IMR-90 (cell line): ENCODE results near the gene LAMA3. TPM values are rescaled to one million over a fixed set of nuclear protein-coding genes. Genes with fewer than 3 reads are reported as not detected.

Experiments
- ATAC-seq: fragments of 200-7000 bp; cut with Tn5 transposase; 2 replicates; pipeline ENCODE4 v1.9.1; 2020; ENCODE audit warnings: low read depth, mild to moderate bottlenecking, moderate library complexity
- BruUV-seq: library from RNA; stranded (reverse); fragments of 400-500 nt; replicated peaks from 2 replicates; lab custom pipeline; 2021; lab: Mats Ljungman, UMichigan
- CTCF ChIA-PET: fragments of 300-600 bp; formaldehyde crosslinking; extraction: SDS; loops from one replicate; lab custom pipeline; 2021; ENCODE audit warnings: antibody characterized with exemption; lab: Yijun Ruan, JAX
- POLR2A ChIA-PET: fragments of 300-600 bp; sonication (Branson Sonifier 250); formaldehyde crosslinking; loops from one replicate; lab custom pipeline; 2022; ENCODE audit warnings: antibody characterized with exemption; ENCODE audit not compliant: unreplicated experiment; lab: Charles Lee
- DNase-seq: peaks from one replicate; pipeline ENCODE4 v3.0.0; 2013
- H2AFZ ChIP-seq: replicated peaks from 2 replicates; pipeline ENCODE3; 2013; ENCODE audit warnings: low read length, mild to moderate bottlenecking; ENCODE audit not compliant: poor library complexity
- H2AK5ac ChIP-seq: 2 replicates; pipeline ENCODE4 v1.6.1; 2013; ENCODE audit warnings: low read depth, low read length, inconsistent platforms
- H2AK9ac ChIP-seq: replicated peaks from 2 replicates; pipeline ENCODE3; 2013; ENCODE audit warnings: mild to moderate bottlenecking, low read depth, low read length, moderate library complexity; ENCODE audit not compliant: poor library complexity
- H2BK120ac ChIP-seq: 2 replicates; pipeline ENCODE4 v1.6.1; 2013; ENCODE audit warnings: low read depth, low read length, inconsistent platforms
- H2BK15ac ChIP-seq: 3 replicates; pipeline ENCODE4 v1.6.1; 2013; ENCODE audit warnings: low read depth, low read length, inconsistent platforms
- H2BK20ac ChIP-seq: 2 replicates; pipeline ENCODE4 v1.6.1; 2013; ENCODE audit warnings: low read depth, mild to moderate bottlenecking, inconsistent platforms, low read length, moderate library complexity
- H2BK5ac ChIP-seq: 2 replicates; pipeline ENCODE4 v1.6.1; 2013; ENCODE audit warnings: mild to moderate bottlenecking, low read depth, low read length, inconsistent platforms; ENCODE audit not compliant: poor library complexity, severe bottlenecking
- H3K14ac ChIP-seq: replicated peaks from 2 replicates; pipeline ENCODE4 v1.6.1; 2013; ENCODE audit warnings: low read depth, low read length, inconsistent platforms
- H3K18ac ChIP-seq: 2 replicates; pipeline ENCODE4 v1.6.1; 2013; ENCODE audit warnings: low read depth, low read length, control low read depth
- H3K23ac ChIP-seq: 2 replicates; pipeline ENCODE4 v1.6.1; 2013; ENCODE audit warnings: low read depth, low read length, inconsistent platforms
- H3K27ac ChIP-seq: 2 replicates; pipeline ENCODE4 v1.5.1; 2013; ENCODE audit warnings: mild to moderate bottlenecking, control low read depth, low read length; ENCODE audit not compliant: insufficient read depth
- H3K27me3 ChIP-seq: 2 replicates; pipeline ENCODE4 v1.6.1; 2013; ENCODE audit warnings: low read length; ENCODE audit not compliant: control insufficient read depth, insufficient read depth
- H3K36me3 ChIP-seq: 2 replicates; pipeline ENCODE4 v1.6.1; 2013; ENCODE audit warnings: low read length, mixed read lengths; ENCODE audit not compliant: control insufficient read depth, insufficient read depth
- H3K4ac ChIP-seq: 2 replicates; pipeline ENCODE4 v1.6.1; 2013; ENCODE audit warnings: low read depth, low read length, inconsistent platforms
- H3K4me1 ChIP-seq: 2 replicates; pipeline ENCODE4 v1.6.1; 2013; ENCODE audit warnings: low read length, mixed read lengths; ENCODE audit not compliant: control insufficient read depth, insufficient read depth
- H3K4me2 ChIP-seq: 2 replicates; pipeline ENCODE4 v1.6.1; 2013; ENCODE audit warnings: low read depth, mild to moderate bottlenecking, control low read depth, low read length, moderate library complexity
- H3K4me3 ChIP-seq: 2 replicates; pipeline ENCODE4 v1.5.1; 2013; ENCODE audit warnings: low read depth, mild to moderate bottlenecking, control low read depth, low read length, moderate library complexity; ENCODE audit not compliant: insufficient read depth
- H3K56ac ChIP-seq: 2 replicates; pipeline ENCODE4 v1.6.1; 2013; ENCODE audit warnings: low read length, inconsistent platforms; ENCODE audit not compliant: insufficient read depth; ENCODE audit errors: extremely low read depth
- H3K79me1 ChIP-seq, 2 experiments: 2 replicates each; pipeline ENCODE4 v1.6.1; 2013; ENCODE audit warnings: low read length in 2 of 2, inconsistent platforms in 1 of 2, low read depth in 1 of 2
- H3K9ac ChIP-seq: 2 replicates; pipeline ENCODE4 v1.6.1; 2013; ENCODE audit warnings: low read depth, low read length, control low read depth
- H3K9me1 ChIP-seq: 2 replicates; pipeline ENCODE4 v1.6.1; 2013; ENCODE audit warnings: low read length, inconsistent platforms; ENCODE audit not compliant: insufficient read depth
- H3K9me3 ChIP-seq: 2 replicates; pipeline ENCODE4 v1.6.1; 2013; ENCODE audit warnings: low read length; ENCODE audit not compliant: control insufficient read depth, insufficient read depth
- H4K20me1 ChIP-seq: 2 replicates; pipeline ENCODE4 v1.6.1; 2013; ENCODE audit warnings: low read length, inconsistent platforms; ENCODE audit not compliant: insufficient read depth
- H4K5ac ChIP-seq: 2 replicates; pipeline ENCODE4 v1.6.1; 2013; ENCODE audit warnings: mild to moderate bottlenecking, low read depth, low read length, control low read depth
- H4K8ac ChIP-seq, 2 experiments: 2 replicates each; pipeline ENCODE4 v1.6.1; 2013; ENCODE audit warnings: low read depth in 2 of 2, low read length in 2 of 2, control low read depth in 1 of 2, inconsistent platforms in 1 of 2
- H4K91ac ChIP-seq: 2 replicates; pipeline ENCODE4 v1.6.1; 2013; ENCODE audit warnings: low read depth, low read length, inconsistent platforms; ENCODE audit not compliant: insufficient read depth
- BHLHE40 ChIP-seq: fragments of 150-350 bp; IDR thresholded peaks from 2 replicates; pipeline ENCODE4 v1.6.1; 2016; ENCODE audit warnings: mild to moderate bottlenecking, low read depth, low read length
- CEBPB ChIP-seq: IDR thresholded peaks from 2 replicates; pipeline ENCODE4 v1.6.1; 2012; ENCODE audit warnings: low read depth, low read length, improper control_type of control experiment
- CHD1 ChIP-seq: IDR thresholded peaks from 2 replicates; pipeline ENCODE4 v1.6.1; 2012; ENCODE audit warnings: low read depth, low read length, improper control_type of control experiment
- CTCF ChIP-seq: conservative IDR thresholded peaks from 2 replicates; pipeline ENCODE4 v1.5.1; 2012; ENCODE audit warnings: mild to moderate bottlenecking, low read depth, low read length, improper control_type of control experiment
- MAFK ChIP-seq: IDR thresholded peaks from 2 replicates; pipeline ENCODE4 v1.6.1; 2012; ENCODE audit warnings: low read depth, low read length, improper control_type of control experiment
- MAZ ChIP-seq: IDR thresholded peaks from 2 replicates; pipeline ENCODE4 v1.6.1; 2012; ENCODE audit warnings: low read depth, mild to moderate bottlenecking, low read length, improper control_type of control experiment, moderate library complexity, borderline replicate concordance
- MXI1 ChIP-seq: IDR thresholded peaks from 2 replicates; pipeline ENCODE4 v1.6.1; 2012; ENCODE audit warnings: low read depth, mild to moderate bottlenecking, low read length, moderate library complexity, borderline replicate concordance
- NFE2L2 ChIP-seq: fragments of 150-350 bp; IDR thresholded peaks from 2 replicates; pipeline ENCODE4 v1.6.1; 2016; ENCODE audit warnings: low read depth, mild to moderate bottlenecking, low read length
- POLR2A ChIP-seq: IDR thresholded peaks from 2 replicates; pipeline ENCODE4 v1.6.1; 2012; ENCODE audit warnings: mild to moderate bottlenecking, low read depth, low read length
- RAD21 ChIP-seq: IDR thresholded peaks from 2 replicates; pipeline ENCODE4 v1.6.1; 2012; ENCODE audit warnings: low read length, improper control_type of control experiment
- RCOR1 ChIP-seq: IDR thresholded peaks from 2 replicates; pipeline ENCODE4 v1.6.1; 2012; ENCODE audit warnings: mild to moderate bottlenecking, low read length, improper control_type of control experiment; ENCODE audit not compliant: insufficient replicate concordance
- RFX5 ChIP-seq: IDR thresholded peaks from 2 replicates; pipeline ENCODE4 v1.8.0; 2012; ENCODE audit warnings: low read depth, mild to moderate bottlenecking, low read length, moderate library complexity
- USF2 ChIP-seq: fragments of 150-350 bp; IDR thresholded peaks from 2 replicates; pipeline ENCODE4 v1.6.1; 2017; ENCODE audit warnings: mild to moderate bottlenecking, antibody characterized with exemption, low read length, low read depth
- WGBS, 2 experiments: methylation state at CpG; one replicate each; pipeline versions ENCODE4 v1.1.5 to v1.1.7; 2013; ENCODE audit warnings: missing lambda C conversion rate in 2 of 2; ENCODE audit not compliant: insufficient read length in 1 of 2; ENCODE audit errors: extremely low coverage in 2 of 2; 5-methylcytosine and 5-hydroxymethylcytosine counted together
- dilution Hi-C: fragments of 300-500 bp; cut with HindIII; formaldehyde crosslinking; loops from one replicate; pipeline ENCODE4 v1.14.3; 2018; ENCODE audit warnings: low sequenced_read_pairs; ENCODE audit not compliant: unreplicated experiment
- in situ Hi-C: fragments of 300-500 bp; cut with MboI; formaldehyde crosslinking; loops from 3 replicates; pipeline ENCODE4 v1.14.3; 2019; ENCODE audit warnings: low sequenced_read_pairs, inconsistent platforms, mixed read lengths
- intact Hi-C: fragments of 100-400 bp; cut with micrococcal nuclease; formaldehyde crosslinking; loops from 2 replicates; pipeline ENCODE4 v1.10.0; 2022
- polyA plus RNA-seq, 3 experiments: library from polyadenylated mRNA; depleted of rRNA; stranded (reverse); fragments of >200 nt; gene quantifications; 2 replicates each; pipeline ENCODE4 v1.2.3, GENCODE V29; 2012; ENCODE audit warnings: low replicate concordance in 1 of 3
- total RNA-seq: library from RNA; depleted of rRNA; stranded (reverse); fragments of >200 nt; gene quantifications from 2 replicates; pipeline ENCODE4 v1.2.3, GENCODE V29; 2012
- TF ChIP-seq, protein P1 (sequence below): fragments of 150-350 bp; IDR thresholded peaks from 2 replicates; pipeline ENCODE4 v1.6.1; 2016; ENCODE audit warnings: low read depth, mild to moderate bottlenecking, low read length, moderate library complexity, borderline replicate concordance

LAMA3 gene
- total and polyA plus RNA-seq, 2 of the 4 experiments (the other 2 are of a cell fraction), result 0.18 to 0.19 TPM

- Histone ChIP-seq H3K23ac (no peak overlapping the region), H2BK5ac (no peak overlapping the region), H3K4me3 (no peak overlapping the region), H3K4me2 (no peak overlapping the region), H2BK120ac (no peak overlapping the region), H2BK15ac (0 out of 3 replicates have a peak overlapping the region, but pooled peaks have one; percentile 34), H3K56ac (no peak overlapping the region), H3K27me3 (no peaks in the 10 kb centered on the region; the same call in 1 of the 2 replicates), H3K9ac (no peak overlapping the region), H2AFZ (peak overlapping the region; percentile 76), H4K8ac (no peak overlapping the region), H4K20me1 (no peaks in the 10 kb centered on the region), H2BK20ac (no peak overlapping the region), H3K9me1 (no peaks in the 10 kb centered on the region), H4K91ac (no peak overlapping the region), H3K4ac (no peak overlapping the region), H3K18ac (no peak overlapping the region), H4K5ac (no peak overlapping the region), H3K9me3 (no peaks in the 10 kb centered on the region), H3K14ac (no peak overlapping the region), H3K27ac (no peak overlapping the region), H3K36me3 (no peaks in the 10 kb centered on the region), H3K4me1 (no peaks in the 10 kb centered on the region), H2AK9ac (no peak overlapping the region), H2AK5ac (no peak overlapping the region), H3K79me1 (no peaks in the 10 kb centered on the region)
- TF ChIP-seq CHD1 (no peak), RFX5 (no peak), CTCF (no peak), RAD21 (no peak), CEBPB (no peak), RCOR1 (no peak), BHLHE40 (no peak), USF2 (no peak), MXI1 (no peak), MAZ (no peak), MAFK (no peak), NFE2L2 (no peak), POLR2A (no peak)
- TF ChIP-seq, protein P1, sequence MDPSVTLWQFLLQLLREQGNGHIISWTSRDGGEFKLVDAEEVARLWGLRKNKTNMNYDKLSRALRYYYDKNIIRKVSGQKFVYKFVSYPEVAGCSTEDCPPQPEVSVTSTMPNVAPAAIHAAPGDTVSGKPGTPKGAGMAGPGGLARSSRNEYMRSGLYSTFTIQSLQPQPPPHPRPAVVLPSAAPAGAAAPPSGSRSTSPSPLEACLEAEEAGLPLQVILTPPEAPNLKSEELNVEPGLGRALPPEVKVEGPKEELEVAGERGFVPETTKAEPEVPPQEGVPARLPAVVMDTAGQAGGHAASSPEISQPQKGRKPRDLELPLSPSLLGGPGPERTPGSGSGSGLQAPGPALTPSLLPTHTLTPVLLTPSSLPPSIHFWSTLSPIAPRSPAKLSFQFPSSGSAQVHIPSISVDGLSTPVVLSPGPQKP, result no peak
- dilution Hi-C loops (no loop called here), in situ Hi-C loops (no loop called here), intact Hi-C loops (no loop called here)
- BruUV-seq, result no TSS peak
- ChIA-PET POLR2A (no interaction called here), CTCF (no interaction called here)
- DNase-seq (no peak), ATAC-seq (no peak)
- no CpG with 5 or more reads among the region's 2 CpGs for WGBS, 2 experiments
Observed at GRCh38 chr18:23935804-23936203, 246.6 kb downstream of the LAMA3 start.
